ENCODE measurements around the gene CMIP. TPM values are rescaled to one million over a fixed set of nuclear protein-coding genes. Genes with fewer than 3 reads are reported as not detected.
A peak's percentile ranks its signal among the peaks of the same experiment; 100 is the strongest.

Gene CMIP
- total and polyA plus RNA-seq, 10 of the 15 experiments (the other 5 are each of a cell fraction or from before 2014, with no cell fraction given): 1.2 to 43.2 (median 4.4) TPM

DNA sequence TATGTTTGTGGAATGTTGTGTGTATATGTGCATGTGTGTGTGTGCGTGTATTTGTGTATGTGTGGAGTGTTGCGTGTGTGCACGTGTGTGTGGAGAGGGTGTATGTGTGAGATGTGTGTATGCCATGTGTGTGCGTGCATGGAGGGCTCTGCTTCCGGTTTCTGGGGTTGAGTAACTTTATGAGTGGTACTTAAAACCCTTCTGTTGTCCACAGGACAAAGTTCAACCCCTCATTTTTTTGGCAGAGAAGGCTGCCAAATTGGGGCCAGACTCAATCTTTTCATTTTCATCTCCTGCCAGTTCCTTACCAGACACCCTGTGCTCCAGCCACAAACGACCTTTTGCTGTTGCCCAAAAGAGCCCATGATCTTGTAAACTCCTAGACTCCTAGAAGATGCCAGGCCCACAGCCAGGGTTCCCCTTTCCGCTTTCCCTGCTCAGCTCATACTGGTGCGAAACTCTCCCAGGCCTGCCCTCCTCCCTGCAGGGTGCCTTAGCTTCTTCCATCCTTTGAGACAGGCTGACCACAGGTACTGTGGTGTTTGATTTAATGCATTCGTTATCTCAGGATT lies 100.2 kb downstream of the CMIP start:
- WGBS (ENCODE audit: insufficient coverage, insufficient replicate concordance, low lambda C conversion rate, missing lambda C conversion rate): 86% methylated on average over 9 of the region's 9 CpGs
- ChIA-PET SMC1A (ENCODE audit: uncharacterized antibody, unreplicated experiment) (no interaction called here), POLR2A (no interaction called here), CTCF (no interaction called here), RAD21 (ENCODE audit: unreplicated experiment) (no interaction called here)
- peaks cover 4% of the 10 kb centered on the region for H3K79me2 ChIP-seq (ENCODE audit: control insufficient read depth, insufficient read depth, low read length)
- no peaks in the 10 kb centered on the region for H3K4me1 ChIP-seq (ENCODE audit: control insufficient read depth, insufficient read depth, low read length)
- H3K27ac ChIP-seq (ENCODE audit: control insufficient read depth, insufficient read depth): no peak overlapping the region
- no peaks in the 10 kb centered on the region for H4K20me1 ChIP-seq (ENCODE audit: control insufficient read depth, insufficient read depth)
- no peak for FAIRE-seq
- TF ChIP-seq RUNX3 (IDR thresholded peaks at IDR 0.05; ENCODE audit: low read length) (0 out of 2 replicates have a peak, but pooled peaks have one; percentile 18), ETV6 (conservative IDR thresholded peaks at IDR 0.05 in 1 of 2, IDR thresholded peaks at IDR 0.05 in 1 of 2; ENCODE audit: borderline replicate concordance in 1 of 2, low read depth in 1 of 2) (0 out of 4 replicates have a peak, but pooled peaks of 1 of the 2 experiments have one; percentile 38), ZBED1 (IDR thresholded peaks at IDR 0.05; ENCODE audit: borderline replicate concordance) (no peak), CEBPB (IDR thresholded peaks at IDR 0.05; ENCODE audit: borderline replicate concordance in 1 of 2, low read depth in 2 of 2, low read length in 2 of 2) (no peak), TCF7 (IDR thresholded peaks at IDR 0.05; ENCODE audit: borderline replicate concordance) (no peak), YBX1 (IDR thresholded peaks at IDR 0.05) (no peak), HDGF (IDR thresholded peaks at IDR 0.05) (0 out of 2 replicates have a peak, but pooled peaks have one; percentile 38)
- TF ChIP-seq, protein P1, sequence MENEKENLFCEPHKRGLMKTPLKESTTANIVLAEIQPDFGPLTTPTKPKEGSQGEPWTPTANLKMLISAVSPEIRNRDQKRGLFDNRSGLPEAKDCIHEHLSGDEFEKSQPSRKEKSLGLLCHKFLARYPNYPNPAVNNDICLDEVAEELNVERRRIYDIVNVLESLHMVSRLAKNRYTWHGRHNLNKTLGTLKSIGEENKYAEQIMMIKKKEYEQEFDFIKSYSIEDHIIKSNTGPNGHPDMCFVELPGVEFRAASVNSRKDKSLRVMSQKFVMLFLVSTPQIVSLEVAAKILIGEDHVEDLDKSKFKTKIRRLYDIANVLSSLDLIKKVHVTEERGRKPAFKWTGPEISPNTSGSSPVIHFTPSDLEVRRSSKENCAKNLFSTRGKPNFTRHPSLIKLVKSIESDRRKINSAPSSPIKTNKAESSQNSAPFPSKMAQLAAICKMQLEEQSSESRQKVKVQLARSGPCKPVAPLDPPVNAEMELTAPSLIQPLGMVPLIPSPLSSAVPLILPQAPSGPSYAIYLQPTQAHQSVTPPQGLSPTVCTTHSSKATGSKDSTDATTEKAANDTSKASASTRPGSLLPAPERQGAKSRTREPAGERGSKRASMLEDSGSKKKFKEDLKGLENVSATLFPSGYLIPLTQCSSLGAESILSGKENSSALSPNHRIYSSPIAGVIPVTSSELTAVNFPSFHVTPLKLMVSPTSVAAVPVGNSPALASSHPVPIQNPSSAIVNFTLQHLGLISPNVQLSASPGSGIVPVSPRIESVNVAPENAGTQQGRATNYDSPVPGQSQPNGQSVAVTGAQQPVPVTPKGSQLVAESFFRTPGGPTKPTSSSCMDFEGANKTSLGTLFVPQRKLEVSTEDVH (IDR thresholded peaks at IDR 0.05; ENCODE audit: low read depth, partially characterized antibody): no peak
- no peak for DNase-seq (ENCODE audit: low read depth, low spot score)
- intact Hi-C loops (cut with micrococcal nuclease; ENCODE audit: unreplicated experiment): no loop called here
- in situ Hi-C loops (cut with MboI): no loop called here
- peaks cover 1 to 5% of the 10 kb centered on the region in 2 experiments; a peak in 3 of 4 replicates for H3K36me3 ChIP-seq (ENCODE audit: control insufficient read depth in 2 of 2, insufficient read depth in 2 of 2, low read length in 1 of 2)
- no peaks in the 10 kb centered on the region for H3K9me3 ChIP-seq (replicated peaks; ENCODE audit: control insufficient read depth, insufficient read depth, low read length)
- no peak overlapping the region for H2AFZ ChIP-seq (ENCODE audit: control insufficient read depth, low read depth, low read length)
- BruUV-seq (replicated peaks): no TSS peak
- ATAC-seq: no peak
- H3K9ac ChIP-seq (ENCODE audit: control insufficient read depth, insufficient read depth, low read length): no peak overlapping the region
- H3K4me3 ChIP-seq: no peak overlapping the region
- no peaks in the 10 kb centered on the region for H3K27me3 ChIP-seq (replicated peaks in 1 of 2; ENCODE audit: control insufficient read depth in 2 of 2, insufficient read depth in 2 of 2, low read length in 1 of 2)
- H3K4me2 ChIP-seq (ENCODE audit: control insufficient read depth, insufficient read depth): no peak overlapping the region

All from GM12878 (cell line).